ENCODE results near the gene MTIF2. TPM values are rescaled to one million over a fixed set of nuclear protein-coding genes. Genes with fewer than 3 reads are reported as not detected.
A peak's percentile ranks its signal among the peaks of the same experiment; 100 is the strongest.

The MTIF2 gene
- polyA plus RNA-seq, 2 of the 4 experiments (the other 2 are of a cell fraction): 47.2 to 91.6 TPM

GRCh38 chr2:55232084-55232862, 36.8 kb downstream of the MTIF2 start, which contains the start of the genes CLHC1 and RPS27A (continued):
- TF ChIP-seq BCL3 (IDR thresholded peaks at IDR 0.05): peak; percentile 83; the same call in 2 of the 3 replicates
- no peak for TF ChIP-seq ESRRA (IDR thresholded peaks at IDR 0.05; ENCODE audit: borderline replicate concordance, low read length)
- TF ChIP-seq, protein P1, sequence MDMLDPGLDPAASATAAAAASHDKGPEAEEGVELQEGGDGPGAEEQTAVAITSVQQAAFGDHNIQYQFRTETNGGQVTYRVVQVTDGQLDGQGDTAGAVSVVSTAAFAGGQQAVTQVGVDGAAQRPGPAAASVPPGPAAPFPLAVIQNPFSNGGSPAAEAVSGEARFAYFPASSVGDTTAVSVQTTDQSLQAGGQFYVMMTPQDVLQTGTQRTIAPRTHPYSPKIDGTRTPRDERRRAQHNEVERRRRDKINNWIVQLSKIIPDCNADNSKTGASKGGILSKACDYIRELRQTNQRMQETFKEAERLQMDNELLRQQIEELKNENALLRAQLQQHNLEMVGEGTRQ (IDR thresholded peaks at IDR 0.05): no peak
- TF ChIP-seq GATA3 (IDR thresholded peaks at IDR 0.05; ENCODE audit: borderline replicate concordance): peak; percentile 22; the same call in 1 of the 2 replicates
- TF ChIP-seq CBX2 (IDR thresholded peaks at IDR 0.05; ENCODE audit: borderline replicate concordance, low read depth): no peak
- no peak for TF ChIP-seq RCOR1 (IDR thresholded peaks at IDR 0.05; ENCODE audit: low read depth, low read length)
- no peak for TF ChIP-seq TP53 (CRISPR knock-in tag; IDR thresholded peaks at IDR 0.05)
- TF ChIP-seq EP300 (IDR thresholded peaks at IDR 0.05): no peak
- TF ChIP-seq ZC3H11A (IDR thresholded peaks at IDR 0.05): no peak
- TF ChIP-seq EHMT2 (IDR thresholded peaks at IDR 0.05; ENCODE audit: low read depth): no peak
- TF ChIP-seq EHF (CRISPR knock-in tag; IDR thresholded peaks at IDR 0.05): no peak
- TF ChIP-seq BHLHE40 (IDR thresholded peaks at IDR 0.05; ENCODE audit: low read depth, low read length): no peak
- no peak for TF ChIP-seq NFE2L2 (conservative IDR thresholded peaks at IDR 0.05; ENCODE audit: low read length)
- no peak for TF ChIP-seq ATOH8 (CRISPR knock-in tag; IDR thresholded peaks at IDR 0.05; ENCODE audit: low read depth)
- no peak for TF ChIP-seq HOXB13 (CRISPR knock-in tag; IDR thresholded peaks at IDR 0.05; ENCODE audit: low read depth)
- TF ChIP-seq MAFK (IDR thresholded peaks at IDR 0.05; ENCODE audit: partially characterized antibody): no peak
- TF ChIP-seq POLR2AphosphoS2 (conservative IDR thresholded peaks at IDR 0.05; ENCODE audit: low read length): no peak
- TF ChIP-seq HES2 (IDR thresholded peaks at IDR 0.05): no peak
- no peak for TF ChIP-seq CHD2 (IDR thresholded peaks at IDR 0.05; ENCODE audit: low read length, partially characterized antibody)
- TF ChIP-seq FOXS1 (CRISPR knock-in tag; IDR thresholded peaks at IDR 0.05): no peak
- no peak for TF ChIP-seq HOXA7 (CRISPR knock-in tag; IDR thresholded peaks at IDR 0.05)

- H3K4me2 ChIP-seq: peak overlapping the region; percentile 64
- 3% methylated on average over 13 of the region's 13 CpGs for WGBS (ENCODE audit: missing lambda C conversion rate)
- POLR2A ChIA-PET: interaction anchor here (1.2 kb wide), 1 partner anchor 181 kb away, joined by 4 read pairs; the partner anchor contains the start of gene RTN4
- peak overlapping the region; percentile 85 to 89 for H3K27ac ChIP-seq
- no peaks in the 10 kb centered on the region for H3K9me3 ChIP-seq
- peak; percentile 73 to 75 for ATAC-seq
- no peak for FAIRE-seq
- CTCF ChIA-PET: interaction anchor here (0.9 kb wide), 1 partner anchor 63 kb away, joined by 3 read pairs; no protein-coding TSS in a partner anchor
- DNase-seq (ENCODE audit: low read depth in 1 of 2, low spot score in 1 of 2): peak in 1 of 2 experiments; percentile 55
- peak overlapping the region; percentile 82 for H3K4me3 ChIP-seq
- H3K4me1 ChIP-seq: peaks cover 34% of the 10 kb centered on the region
- TF ChIP-seq FOSB (CRISPR knock-in tag; IDR thresholded peaks at IDR 0.05) (peak; percentile 31; the same call in 1 of the 2 replicates), KDM1A (IDR thresholded peaks at IDR 0.05; ENCODE audit: low read depth) (no peak), CBX2 (IDR thresholded peaks at IDR 0.05; ENCODE audit: borderline replicate concordance, low read depth) (no peak), POLR2AphosphoS2 (conservative IDR thresholded peaks at IDR 0.05; ENCODE audit: low read length) (no peak), REST (IDR thresholded peaks at IDR 0.05) (no peak; the same call in 1 of the 2 replicates), HOXB5 (CRISPR knock-in tag; IDR thresholded peaks at IDR 0.05) (peak; percentile 66; the same call in 1 of the 2 replicates), HOXB13 (CRISPR knock-in tag; IDR thresholded peaks at IDR 0.05; ENCODE audit: low read depth) (no peak), MAFK (IDR thresholded peaks at IDR 0.05; ENCODE audit: partially characterized antibody) (no peak), PHF8 (IDR thresholded peaks at IDR 0.05; ENCODE audit: borderline replicate concordance, low read depth) (peak; percentile 86; the same call in 1 of the 2 replicates), ZFP36 (IDR thresholded peaks at IDR 0.05; ENCODE audit: borderline replicate concordance, partially characterized antibody) (no peak), GATA3 (IDR thresholded peaks at IDR 0.05; ENCODE audit: borderline replicate concordance) (no peak)
- TF ChIP-seq, protein P1 (IDR thresholded peaks at IDR 0.05): no peak
Measured at GRCh38 chr2:55231546-55232083, 37.4 kb downstream of the MTIF2 start.
